ENCODE measurements around the gene COL4A5. TPM values are rescaled to one million over a fixed set of nuclear protein-coding genes. Genes with fewer than 3 reads are reported as not detected.
"Not testable (repeated sequence)": the region's sequence is repeated elsewhere in the genome, so short reads cannot be mapped to it uniquely, and the experiment has no call there.

COL4A5 gene
- total RNA-seq (2014; rRNA removed; shearing (Covaris generic)): not detected in 2 replicates

DNA sequence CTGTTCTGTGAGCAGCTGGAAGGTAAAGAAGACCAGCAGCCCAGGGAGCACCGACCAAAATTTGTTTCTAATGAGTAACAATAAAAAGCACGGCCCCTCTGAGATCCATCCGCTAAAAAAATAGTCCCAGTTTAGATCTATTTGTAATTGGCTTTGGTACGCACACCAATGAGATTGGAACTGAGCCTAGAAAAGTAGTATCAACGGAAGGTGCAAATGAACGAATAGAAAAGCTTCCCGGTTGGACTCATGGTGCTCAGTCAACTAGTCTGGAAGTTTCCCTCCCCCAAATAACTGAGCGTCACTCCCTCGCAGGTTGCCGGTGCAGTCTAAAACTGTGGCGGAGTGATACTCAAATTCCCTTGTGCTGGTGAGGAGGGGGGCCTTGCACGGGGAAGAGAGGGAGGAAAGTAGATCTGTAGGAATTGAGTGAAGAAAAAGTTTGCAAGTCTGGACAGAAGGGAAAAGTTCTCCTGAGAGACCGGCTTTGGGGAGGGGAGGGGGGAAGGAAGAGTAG, at the start of gene COL4A5:
COL4A5 (plus strand) TSS at position 413 of the 517 bp plus-strand sequence. CDS start 288 bp downstream, outside the sequence.
- DNase-seq (ENCODE audit: low spot score): no peak

DNA sequence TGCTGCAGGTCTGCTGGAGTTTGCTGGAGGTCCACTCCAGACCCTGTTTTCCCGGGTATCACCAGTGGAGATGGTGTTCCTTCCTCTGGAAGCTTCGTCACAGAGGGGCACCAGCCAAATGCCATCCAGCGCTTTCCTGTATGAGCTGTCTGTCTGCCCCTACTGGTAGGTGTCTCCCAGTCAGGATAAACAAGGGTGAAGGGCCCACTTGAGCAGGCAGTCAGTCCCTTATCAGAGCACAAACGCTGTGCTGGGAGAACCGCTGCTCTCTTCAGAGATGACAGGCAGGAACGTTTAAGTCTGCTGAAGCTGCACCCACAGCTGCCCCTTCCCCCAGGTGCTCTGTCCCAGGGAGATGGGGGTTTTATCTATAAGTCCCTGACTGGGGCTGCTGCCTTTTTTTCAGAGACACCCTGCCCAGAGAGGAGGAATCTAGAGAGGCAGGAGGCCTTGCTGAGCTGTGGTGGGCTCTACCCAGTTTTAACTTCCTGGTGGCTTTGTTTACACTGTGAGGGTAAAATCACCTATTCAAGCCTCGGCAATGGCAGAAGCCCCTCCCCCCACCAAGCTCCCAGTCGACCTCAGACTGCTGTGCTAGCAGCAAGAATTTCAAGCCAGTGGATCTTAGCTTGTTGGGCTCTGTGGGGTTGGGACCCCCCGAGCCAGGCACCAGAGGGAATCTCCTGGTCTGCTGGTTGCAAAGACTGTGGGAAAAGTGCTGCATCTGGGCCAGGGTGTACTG, 48.5 kb upstream of the COL4A5 start:
- DNase-seq (ENCODE audit: low spot score): not testable (repeated sequence)

DNA sequence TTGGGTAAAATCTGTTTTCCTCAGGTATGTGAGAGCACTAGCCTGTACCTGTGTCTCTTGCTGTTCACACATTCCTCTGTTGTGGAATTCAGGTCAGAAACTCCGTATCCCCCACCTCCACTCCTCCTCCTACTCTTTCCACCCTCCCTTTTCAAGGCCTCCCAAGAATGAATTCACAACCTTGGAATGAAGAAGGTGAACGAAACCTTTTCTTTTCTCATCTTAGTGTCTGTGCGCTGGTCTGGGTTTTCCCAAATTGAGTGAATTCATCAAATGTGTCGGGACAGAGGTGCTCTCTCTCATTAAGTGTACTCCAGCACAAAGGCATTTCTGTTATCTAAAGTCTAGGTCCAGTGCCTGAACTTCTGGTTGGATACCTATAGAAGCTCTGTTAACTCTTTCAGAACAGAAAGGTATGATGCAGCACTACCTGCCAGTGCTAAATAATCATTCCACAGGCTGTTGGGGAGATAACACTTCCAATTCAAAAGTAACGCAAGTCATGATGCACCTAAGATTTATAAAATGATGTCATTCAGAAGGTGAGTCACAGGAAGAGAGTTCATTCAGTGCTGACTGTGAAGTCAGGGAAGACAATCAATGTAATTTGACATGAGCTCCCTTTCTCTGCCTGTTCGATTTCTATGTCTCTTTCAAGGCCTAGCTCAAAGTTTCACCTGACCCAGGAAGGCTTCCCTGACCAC, 43.3 kb upstream of the COL4A5 start:
- DNase-seq (ENCODE audit: low spot score): no peak

GRCh38 chrX:108396986-108397385, 42.7 kb upstream of the COL4A5 start:
- no peak for DNase-seq (ENCODE audit: low spot score)

GRCh38 chrX:108397627-108398391, 41.8 kb upstream of the COL4A5 start:
- no peak for DNase-seq (ENCODE audit: low spot score)

DNA sequence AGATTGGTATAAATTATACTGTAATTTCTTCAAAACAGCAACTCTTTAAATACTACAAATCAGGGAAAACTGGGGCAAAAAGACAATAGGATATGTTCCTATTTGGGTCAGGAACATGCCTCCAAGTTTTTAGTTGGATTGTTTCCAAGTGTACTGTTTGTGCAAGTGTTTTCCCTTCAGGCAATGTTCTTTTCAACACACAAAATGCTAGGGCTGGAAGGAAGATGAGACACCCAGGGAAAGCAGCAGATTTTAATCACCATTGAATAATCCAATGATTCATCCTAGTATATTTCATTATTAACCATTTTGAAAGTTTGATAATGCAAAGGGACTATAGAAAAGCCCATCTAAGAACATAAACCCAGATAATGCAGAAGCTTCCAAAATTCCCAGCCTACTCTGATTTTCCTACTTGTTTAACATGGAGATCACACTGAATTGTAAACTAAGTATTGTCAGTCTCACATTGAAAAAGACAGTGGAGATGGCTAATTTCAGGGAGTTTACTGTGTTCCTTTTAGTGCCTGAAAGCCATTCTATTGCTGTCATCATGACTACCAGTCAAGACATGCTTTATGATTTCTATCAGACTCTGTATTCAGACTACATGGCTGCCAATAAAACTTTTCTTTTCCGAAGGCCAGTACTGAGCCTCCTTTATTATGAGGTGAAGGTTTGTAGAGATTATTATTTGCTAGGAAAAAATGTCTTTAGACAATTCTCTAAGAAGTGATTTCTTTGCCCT, 40.0 kb upstream of the COL4A5 start:
- DNase-seq (ENCODE audit: low spot score): no peak

DNA sequence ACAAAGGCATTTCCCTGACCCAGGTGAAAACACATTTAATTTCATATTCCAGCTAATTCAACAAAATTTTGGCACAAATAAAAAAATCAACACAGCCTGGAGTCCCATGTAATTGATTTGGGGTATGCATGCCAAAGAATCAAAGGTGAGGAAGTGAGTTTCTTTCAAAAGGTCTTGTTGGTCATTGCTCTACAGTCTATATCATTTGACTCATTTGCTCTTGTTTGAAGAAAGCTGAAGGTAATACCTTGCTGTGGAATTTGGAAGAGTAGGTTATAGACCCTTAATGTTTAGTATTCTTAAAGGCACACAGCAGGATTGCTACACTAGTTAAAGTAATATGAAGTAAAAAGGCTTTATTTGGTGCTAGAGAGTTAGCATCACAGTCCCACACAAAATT, 26.9 kb upstream of the COL4A5 start:
- DNase-seq (ENCODE audit: low spot score): no peak

DNA sequence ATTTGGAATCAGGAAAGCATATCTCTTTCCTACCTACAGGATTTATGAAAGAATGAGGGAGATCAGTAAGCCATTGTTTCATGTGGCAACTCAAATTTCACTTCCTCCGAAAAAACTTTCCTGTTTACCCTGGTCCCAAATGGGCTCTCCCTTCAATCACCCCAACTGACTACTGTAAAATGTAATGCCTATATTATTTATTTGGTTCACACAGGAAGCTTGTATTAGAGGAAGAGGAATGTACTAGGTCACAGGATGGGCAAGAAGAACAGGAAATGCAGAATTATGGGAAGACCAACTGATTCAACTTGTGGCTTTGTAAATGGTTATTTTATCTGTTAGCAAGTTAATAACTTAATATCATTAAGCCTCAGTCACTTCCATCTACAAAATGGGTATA, 24.5 kb upstream of the COL4A5 start:
- DNase-seq (ENCODE audit: low spot score): no peak

DNA sequence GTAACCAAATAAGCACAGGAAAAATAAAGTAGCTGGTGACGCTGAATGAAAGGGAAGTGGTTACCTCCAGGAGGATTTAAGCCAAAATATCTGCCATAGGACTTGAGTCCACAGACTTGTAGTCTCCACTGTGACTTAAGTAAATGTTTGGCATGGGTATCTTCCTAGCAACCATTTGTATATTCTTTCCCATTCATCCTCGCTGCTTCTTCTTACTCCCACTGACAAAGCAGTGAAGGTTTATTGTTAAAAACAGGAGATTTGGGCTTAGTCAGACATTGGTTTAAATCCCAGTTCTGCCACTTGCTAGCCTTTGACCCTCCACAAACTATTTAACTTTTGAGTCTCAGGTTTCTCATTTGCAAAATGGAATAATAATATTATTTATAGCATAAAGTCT, 23.7 kb upstream of the COL4A5 start:
- no peak for DNase-seq (ENCODE audit: low spot score)

DNA sequence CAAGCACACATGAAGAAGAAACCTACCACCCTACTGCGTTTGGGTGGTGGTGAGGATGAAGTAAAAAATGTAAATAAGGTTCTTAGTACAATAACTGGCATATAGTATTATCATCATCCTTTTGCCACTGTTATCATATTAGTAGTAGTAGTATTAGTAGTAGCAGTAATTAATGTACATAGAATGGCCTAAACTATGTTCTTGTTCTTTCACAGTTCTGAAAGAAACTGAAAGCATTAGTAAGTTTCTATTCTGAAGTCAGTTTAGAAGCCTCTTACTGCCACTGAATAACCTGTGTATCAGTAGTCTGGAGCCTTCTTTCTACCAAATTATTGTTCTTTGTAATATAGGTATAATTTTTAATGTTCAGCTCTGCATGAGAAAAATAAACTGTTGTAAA, 22.4 kb upstream of the COL4A5 start:
- no peak for DNase-seq (ENCODE audit: low spot score)

GRCh38 chrX:108419401-108419800, 20.2 kb upstream of the COL4A5 start:
- DNase-seq (ENCODE audit: low spot score): no peak

DNA sequence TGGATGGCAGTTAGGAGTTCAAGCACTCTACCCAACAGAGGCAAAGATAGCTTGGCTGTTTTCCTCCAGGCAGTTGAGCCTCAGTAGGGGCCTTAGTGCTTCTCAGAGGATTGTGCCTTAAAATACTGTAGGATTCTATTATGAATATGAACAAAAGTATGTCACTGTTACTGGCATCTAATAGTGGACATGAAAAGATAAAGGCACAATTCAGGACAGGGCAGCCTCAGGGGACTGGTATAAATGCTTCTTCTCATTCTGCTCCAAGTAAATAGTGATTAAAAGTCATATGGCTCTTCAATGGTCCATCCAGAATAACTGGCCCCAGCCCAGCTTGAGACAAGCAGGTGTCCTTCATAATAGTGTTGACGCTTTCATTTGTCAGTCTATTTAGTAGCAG, 19.2 kb upstream of the COL4A5 start:
- DNase-seq (ENCODE audit: low spot score): no peak

GRCh38 chrX:108426262-108426661, 13.4 kb upstream of the COL4A5 start:
- DNase-seq (ENCODE audit: low spot score): no peak

GRCh38 chrX:108435261-108435660, 4.4 kb upstream of the COL4A5 start:
- DNase-seq (ENCODE audit: low spot score): no peak

DNA sequence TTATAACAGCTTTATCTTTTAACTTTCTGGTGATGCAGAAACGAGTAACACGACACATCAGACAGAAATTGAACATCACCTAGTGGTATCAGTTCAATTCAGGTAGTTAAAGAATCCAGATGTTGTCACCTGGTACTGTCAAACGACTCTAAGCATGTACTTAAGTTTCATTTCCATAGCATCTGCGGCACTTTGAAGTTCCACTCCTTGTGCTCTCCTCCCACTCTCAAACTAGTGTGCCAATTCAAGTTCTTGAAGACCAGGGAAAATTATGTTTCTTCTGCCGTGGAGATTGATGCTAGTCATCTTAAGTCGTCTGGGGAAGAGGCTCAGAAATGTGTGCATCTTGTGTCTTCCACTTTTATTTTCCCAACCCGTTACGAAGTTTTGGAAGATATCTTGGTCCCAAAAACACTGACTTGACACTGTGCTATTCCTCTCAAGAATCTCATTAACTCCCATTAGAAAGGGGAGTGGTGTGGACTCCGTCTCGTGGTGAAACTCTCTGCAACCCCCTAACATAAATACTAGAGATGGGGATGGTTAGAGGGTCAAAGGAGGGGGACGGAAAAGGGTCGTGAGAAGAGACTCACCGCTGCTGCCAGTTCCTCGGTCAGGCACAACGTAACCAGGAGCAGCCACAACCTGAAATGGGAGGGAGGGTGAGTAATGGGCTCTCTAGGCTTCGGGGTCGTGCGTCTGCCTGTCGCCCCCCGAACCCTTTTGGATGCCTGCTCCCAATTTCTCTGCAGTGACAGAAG, 2.1 kb upstream of the COL4A5 start:
- DNase-seq (ENCODE audit: low spot score): no peak

DNA sequence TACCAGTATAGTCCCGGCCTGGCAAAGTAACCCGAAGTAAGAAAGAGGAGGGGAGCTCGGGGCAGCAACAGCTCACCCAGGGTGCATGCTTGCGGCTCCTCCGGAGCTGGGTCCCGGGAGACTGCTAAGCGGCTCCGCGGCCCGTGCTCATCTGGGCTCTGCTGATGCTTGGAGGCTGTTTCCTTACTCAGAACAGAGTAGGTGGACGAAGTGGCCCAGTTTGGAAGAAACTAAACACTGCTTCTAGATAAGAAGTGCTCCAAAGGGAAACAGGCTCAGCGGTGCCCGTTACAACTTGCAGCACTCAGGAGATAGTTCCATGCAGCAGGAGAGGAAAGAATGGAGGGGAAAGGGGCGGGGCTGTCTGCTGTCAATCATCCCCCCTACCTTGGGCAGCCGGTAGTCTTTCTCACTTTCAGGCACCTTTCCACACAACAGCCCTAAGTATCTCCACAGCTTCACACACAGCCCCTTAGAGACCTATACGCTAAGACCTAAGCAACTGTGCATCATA, 1.5 kb upstream of the COL4A5 start, which contains the start of gene COL4A6:
COL4A6 (minus strand) TSS at position 313 of the 514 bp plus-strand sequence; CDS start at position 87, 226 bp downstream.
- DNase-seq (ENCODE audit: low spot score): no peak

GRCh38 chrX:108439961-108440696, 491 bp downstream of the COL4A5 start:
- no peak for DNase-seq (ENCODE audit: low spot score)

DNA sequence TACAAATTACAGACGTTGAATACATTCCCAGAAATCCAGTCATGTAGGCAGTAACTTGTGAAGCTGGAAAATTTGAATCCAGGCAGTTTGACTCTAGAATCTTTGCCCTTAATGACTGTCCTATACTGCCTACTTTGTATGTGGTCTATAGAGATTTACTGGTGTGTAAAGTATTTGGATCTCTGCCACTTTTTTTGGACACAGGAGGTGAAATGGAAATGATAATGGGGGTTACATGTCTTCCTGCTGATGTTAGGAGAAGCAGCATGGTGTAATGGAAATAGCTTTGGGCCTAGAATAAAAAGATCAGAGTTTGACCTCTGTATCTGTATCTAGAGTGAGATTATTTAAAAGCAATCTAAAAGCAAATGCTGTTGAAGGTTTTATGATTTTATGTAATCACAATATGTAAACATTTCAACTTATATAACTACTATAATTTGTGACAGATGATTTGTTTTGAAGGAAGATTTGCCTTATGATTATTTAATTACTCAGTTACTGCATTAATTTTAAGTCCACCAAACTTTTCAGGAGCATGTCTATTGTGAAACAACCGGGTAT, 3.3 kb downstream of the COL4A5 start:
- DNase-seq (ENCODE audit: low spot score): no peak

DNA sequence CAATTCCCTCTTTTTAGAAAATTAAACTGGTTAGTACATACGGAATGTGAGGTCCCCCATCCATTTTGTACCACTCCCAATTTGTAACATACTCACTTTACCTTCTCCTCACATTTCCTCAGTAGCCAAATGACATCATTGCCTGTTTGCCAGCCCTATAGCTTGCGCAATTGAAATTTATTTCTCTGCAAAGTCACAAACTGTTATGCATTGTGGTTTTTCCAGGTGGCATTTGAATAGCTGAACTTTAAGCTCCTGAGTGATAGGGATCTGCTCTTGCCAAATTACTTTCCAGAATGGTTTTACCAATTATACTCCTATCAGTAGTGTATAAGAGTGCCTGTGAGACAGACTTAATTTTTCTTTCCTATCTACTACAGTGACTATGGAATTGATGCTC, 7.7 kb downstream of the COL4A5 start:
- DNase-seq (ENCODE audit: low spot score): no peak

Data from HT-29 (cell line).